ENCODE measurements around the gene RNF208.

The RNF208 gene

GRCh38 chr9:137222190-137223077, at the start of gene RNF208:
Gene RNF208, minus strand, starts transcription at chr9:137222240. Its CDS starts 1,028 bp downstream, at chr9:137221212.
- H3K4me3 ChIP-seq (ENCODE audit: low read length), result peak within 1 kb of the TSS; percentile 56
- H3K4me1 ChIP-seq (ENCODE audit: control insufficient read depth, insufficient read depth, low read length), result peaks cover 65% of the 10 kb centered on the region
- H3K9ac ChIP-seq (ENCODE audit: low read length), result peak within 1 kb of the TSS; percentile 49
- H3K27me3 ChIP-seq (ENCODE audit: control insufficient read depth, insufficient read depth, low read length), result no peaks in the 10 kb centered on the region
- no peaks in the 10 kb centered on the region for H3K9me3 ChIP-seq (ENCODE audit: control insufficient read depth, low read length)
- H3K36me3 ChIP-seq (ENCODE audit: control insufficient read depth, insufficient read depth, low read length), result no peaks in the 10 kb centered on the region

- H3K4me3 ChIP-seq (ENCODE audit: low read length), result no peak overlapping the region
- H3K9me3 ChIP-seq (ENCODE audit: control insufficient read depth, low read length), result no peaks in the 10 kb centered on the region
- peaks cover 51% of the 10 kb centered on the region for H3K4me1 ChIP-seq (ENCODE audit: control insufficient read depth, insufficient read depth, low read length)
- H3K9ac ChIP-seq (ENCODE audit: low read length), result no peak overlapping the region
- H3K36me3 ChIP-seq (ENCODE audit: control insufficient read depth, insufficient read depth, low read length), result peaks cover 6% of the 10 kb centered on the region
- no peaks in the 10 kb centered on the region for H3K27me3 ChIP-seq (ENCODE audit: control insufficient read depth, insufficient read depth, low read length)
Observed at GRCh38 chr9:137271696-137272076, 49.6 kb upstream of the RNF208 start.

DNA sequence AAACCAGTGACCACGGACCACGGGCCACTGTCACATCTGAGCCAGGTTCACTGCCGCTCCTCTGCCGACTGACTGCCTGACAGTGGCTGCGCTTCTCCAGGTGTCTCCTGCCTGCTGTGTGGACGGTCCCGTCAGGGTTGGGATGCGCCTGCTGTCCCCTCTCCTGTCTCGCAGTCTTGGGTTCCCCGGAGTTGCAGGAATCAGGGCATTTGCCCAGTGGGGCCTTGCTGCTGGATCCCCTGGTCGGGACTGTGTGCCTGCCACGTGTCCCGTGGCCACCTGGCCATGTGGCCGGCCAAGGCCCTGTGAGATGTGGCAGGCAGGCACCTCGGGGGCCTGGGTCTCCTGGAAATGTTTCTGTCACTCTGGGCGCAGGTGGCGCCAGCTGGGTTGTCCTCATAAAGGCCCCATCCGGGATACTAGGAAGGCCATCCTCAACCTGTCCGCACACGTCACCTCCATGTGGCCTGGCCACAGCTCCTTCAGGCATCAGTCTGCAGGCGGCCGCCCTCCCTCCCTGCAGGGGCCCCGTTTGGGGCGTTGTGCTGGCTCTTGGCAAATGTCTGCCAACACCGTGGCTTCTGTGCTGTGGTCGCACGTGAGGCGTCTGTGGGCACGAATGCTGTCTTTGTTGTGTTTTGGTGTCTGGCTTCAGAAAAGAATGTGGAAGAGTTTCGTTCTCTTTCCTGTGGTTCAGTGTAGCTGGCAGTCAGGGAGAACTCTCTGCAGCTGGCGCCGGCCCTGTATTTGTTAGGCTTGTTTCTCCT, 49.1 kb upstream of the RNF208 start:
- Histone ChIP-seq H3K27me3 (ENCODE audit: control insufficient read depth, insufficient read depth, low read length) (no peaks in the 10 kb centered on the region), H3K36me3 (ENCODE audit: control insufficient read depth, insufficient read depth, low read length) (peaks cover 6% of the 10 kb centered on the region), H3K9ac (ENCODE audit: low read length) (no peak overlapping the region), H3K4me3 (ENCODE audit: low read length) (no peak overlapping the region), H3K4me1 (ENCODE audit: control insufficient read depth, insufficient read depth, low read length) (peaks cover 45% of the 10 kb centered on the region), H3K9me3 (ENCODE audit: control insufficient read depth, low read length) (no peaks in the 10 kb centered on the region)

DNA sequence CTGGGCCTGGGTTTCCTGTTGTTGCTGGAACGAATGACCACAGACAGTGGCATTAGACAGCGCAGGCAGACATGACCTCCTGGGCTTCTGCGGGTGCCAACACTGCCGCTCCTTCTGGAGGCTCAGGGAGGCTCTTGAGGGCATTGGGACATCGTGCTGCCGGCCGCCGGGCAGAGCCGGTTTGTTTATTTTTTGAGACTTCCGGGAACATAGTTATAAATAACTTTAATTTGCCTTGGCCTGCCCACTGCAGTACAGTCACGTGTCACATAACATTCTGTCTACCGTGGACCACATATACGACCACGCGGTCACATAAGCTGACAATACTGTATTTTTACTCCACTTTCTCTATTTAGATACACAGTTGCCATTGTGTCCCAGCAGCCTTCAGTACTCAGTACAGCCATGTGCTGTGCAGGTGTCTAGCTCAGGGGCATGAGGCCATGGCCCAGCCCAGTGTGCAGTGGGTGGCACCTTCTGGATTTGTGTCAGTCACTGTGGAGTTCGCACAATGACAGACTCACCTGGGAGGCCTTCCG, 47.3 kb upstream of the RNF208 start:
- Histone ChIP-seq H3K36me3 (ENCODE audit: control insufficient read depth, insufficient read depth, low read length) (peaks cover 6% of the 10 kb centered on the region), H3K27me3 (ENCODE audit: control insufficient read depth, insufficient read depth, low read length) (no peaks in the 10 kb centered on the region), H3K4me3 (ENCODE audit: low read length) (no peak overlapping the region), H3K9me3 (ENCODE audit: control insufficient read depth, low read length) (no peaks in the 10 kb centered on the region), H3K9ac (ENCODE audit: low read length) (peak overlapping the region; percentile 7), H3K4me1 (ENCODE audit: control insufficient read depth, insufficient read depth, low read length) (peaks cover 29% of the 10 kb centered on the region)

DNA sequence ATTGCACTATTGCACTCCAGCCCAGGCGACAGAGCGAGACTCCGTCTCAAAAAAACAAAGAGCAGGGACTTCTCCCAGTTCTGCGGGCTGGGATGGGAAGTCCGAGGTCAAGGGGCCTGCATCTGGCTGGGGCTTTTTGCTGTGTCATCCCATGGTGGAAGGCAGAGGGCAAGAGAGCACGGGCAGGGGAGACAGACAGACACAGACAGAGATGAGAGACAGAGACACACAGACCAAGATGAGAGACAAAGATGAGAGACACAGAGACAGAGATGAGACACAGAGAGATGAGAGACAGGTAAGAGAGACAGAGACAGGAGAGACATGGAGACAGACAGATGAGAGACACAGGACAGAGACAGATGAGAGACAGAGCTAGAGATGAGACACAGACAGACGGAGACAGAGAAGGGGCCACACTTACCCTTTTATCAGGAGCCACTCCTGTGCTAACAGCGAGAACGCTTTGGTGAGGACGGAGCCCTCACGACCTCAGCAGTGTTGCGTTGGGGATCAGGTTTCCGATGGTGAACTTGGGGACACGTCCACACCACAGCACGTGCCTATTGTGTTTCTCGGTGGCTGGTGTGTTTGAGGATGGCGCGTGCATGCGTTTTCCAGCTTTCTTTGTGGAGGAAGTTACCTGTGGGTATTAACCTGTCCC, 46.6 kb upstream of the RNF208 start:
- H3K9me3 ChIP-seq (ENCODE audit: control insufficient read depth, low read length), result no peaks in the 10 kb centered on the region
- H3K27me3 ChIP-seq (ENCODE audit: control insufficient read depth, insufficient read depth, low read length), result no peaks in the 10 kb centered on the region
- peak overlapping the region; percentile 7 for H3K9ac ChIP-seq (ENCODE audit: low read length)
- peaks cover 7% of the 10 kb centered on the region for H3K36me3 ChIP-seq (ENCODE audit: control insufficient read depth, insufficient read depth, low read length)
- H3K4me1 ChIP-seq (ENCODE audit: control insufficient read depth, insufficient read depth, low read length), result peaks cover 23% of the 10 kb centered on the region
- no peak overlapping the region for H3K4me3 ChIP-seq (ENCODE audit: low read length)

DNA sequence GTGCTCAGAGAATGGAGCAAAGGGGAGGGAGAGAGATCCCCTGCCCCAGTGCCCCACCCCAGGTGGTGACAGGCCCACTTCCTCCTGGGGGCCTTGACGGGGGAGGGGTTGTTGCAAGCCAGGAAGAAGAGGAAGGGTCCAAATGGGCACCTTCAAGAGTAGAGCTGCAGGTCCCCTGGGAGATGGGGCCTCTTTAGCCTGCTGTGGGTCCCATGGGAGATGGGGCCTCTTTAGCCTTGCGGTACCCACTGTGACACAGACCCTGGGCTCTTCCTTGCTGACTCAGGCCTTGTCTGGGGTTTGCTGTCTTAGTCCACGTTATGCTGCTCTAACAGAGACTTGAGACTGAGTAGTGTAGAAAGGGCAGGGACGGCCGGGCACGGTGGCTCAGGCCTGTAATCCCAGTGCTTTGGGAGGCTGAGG, 45.9 kb upstream of the RNF208 start:
- Histone ChIP-seq H3K36me3 (ENCODE audit: control insufficient read depth, insufficient read depth, low read length) (peaks cover 10% of the 10 kb centered on the region), H3K9me3 (ENCODE audit: control insufficient read depth, low read length) (no peaks in the 10 kb centered on the region), H3K4me1 (ENCODE audit: control insufficient read depth, insufficient read depth, low read length) (peaks cover 22% of the 10 kb centered on the region), H3K27me3 (ENCODE audit: control insufficient read depth, insufficient read depth, low read length) (no peaks in the 10 kb centered on the region), H3K9ac (ENCODE audit: low read length) (no peak overlapping the region), H3K4me3 (ENCODE audit: low read length) (no peak overlapping the region)

DNA sequence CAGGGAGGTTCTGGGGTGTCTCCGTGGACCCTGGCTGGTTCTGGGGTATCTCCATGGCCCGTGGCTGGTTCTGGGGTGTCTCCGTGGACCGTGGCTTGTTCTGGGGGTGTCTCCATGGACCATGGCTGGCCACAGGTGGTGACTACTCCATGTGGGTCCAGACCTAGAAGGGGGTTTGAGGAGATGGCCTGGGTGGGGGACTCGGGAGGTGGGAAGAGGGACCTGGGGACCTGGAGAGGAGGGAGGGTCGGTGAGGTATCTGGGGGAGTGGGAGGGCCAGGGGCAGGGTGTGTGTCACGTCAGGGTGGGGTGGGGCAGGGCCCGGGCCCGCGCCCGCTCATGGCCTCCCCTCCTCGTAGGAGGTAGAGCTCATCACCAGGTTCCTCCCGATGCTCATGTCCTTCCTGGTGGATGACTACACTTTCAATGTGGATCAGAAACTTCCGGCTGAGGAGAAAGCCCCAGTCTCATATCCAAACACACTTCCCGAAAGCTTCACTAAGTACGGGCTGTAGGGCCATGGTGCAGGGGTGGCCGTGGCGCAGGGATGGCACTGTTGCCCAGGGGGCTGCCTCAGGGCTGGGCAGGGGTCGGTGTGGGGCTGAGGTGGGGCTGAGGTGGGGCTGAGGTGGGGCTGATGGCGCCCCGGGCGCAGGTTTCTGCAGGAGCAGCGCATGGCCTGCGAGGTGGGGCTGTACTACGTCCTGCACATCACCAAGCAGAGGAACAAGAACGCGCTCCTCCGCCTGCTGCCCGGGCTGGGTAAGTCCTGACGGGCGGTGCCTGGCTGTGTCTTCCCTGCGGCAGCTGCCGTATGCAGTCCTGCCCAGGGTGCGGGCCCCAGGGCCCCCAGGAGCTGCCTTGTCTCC, 44.8 kb upstream of the RNF208 start:
- no peaks in the 10 kb centered on the region for H3K9me3 ChIP-seq (ENCODE audit: control insufficient read depth, low read length)
- peaks cover 5% of the 10 kb centered on the region for H3K36me3 ChIP-seq (ENCODE audit: control insufficient read depth, insufficient read depth, low read length)
- H3K9ac ChIP-seq (ENCODE audit: low read length), result no peak overlapping the region
- H3K27me3 ChIP-seq (ENCODE audit: control insufficient read depth, insufficient read depth, low read length), result no peaks in the 10 kb centered on the region
- H3K4me1 ChIP-seq (ENCODE audit: control insufficient read depth, insufficient read depth, low read length), result peaks cover 22% of the 10 kb centered on the region
- no peak overlapping the region for H3K4me3 ChIP-seq (ENCODE audit: low read length)

- H3K4me1 ChIP-seq (ENCODE audit: control insufficient read depth, insufficient read depth, low read length), result peaks cover 22% of the 10 kb centered on the region
- H3K9me3 ChIP-seq (ENCODE audit: control insufficient read depth, low read length), result no peaks in the 10 kb centered on the region
- H3K9ac ChIP-seq (ENCODE audit: low read length), result no peak overlapping the region
- peaks cover 4% of the 10 kb centered on the region for H3K36me3 ChIP-seq (ENCODE audit: control insufficient read depth, insufficient read depth, low read length)
- no peak overlapping the region for H3K4me3 ChIP-seq (ENCODE audit: low read length)
- no peaks in the 10 kb centered on the region for H3K27me3 ChIP-seq (ENCODE audit: control insufficient read depth, insufficient read depth, low read length)
Observed at GRCh38 chr9:137266162-137266527, 44.1 kb upstream of the RNF208 start.

- Histone ChIP-seq H3K27me3 (ENCODE audit: control insufficient read depth, insufficient read depth, low read length) (no peaks in the 10 kb centered on the region), H3K4me3 (ENCODE audit: low read length) (no peak overlapping the region), H3K9ac (ENCODE audit: low read length) (no peak overlapping the region), H3K4me1 (ENCODE audit: control insufficient read depth, insufficient read depth, low read length) (peaks cover 22% of the 10 kb centered on the region), H3K36me3 (ENCODE audit: control insufficient read depth, insufficient read depth, low read length) (peaks cover 4% of the 10 kb centered on the region), H3K9me3 (ENCODE audit: control insufficient read depth, low read length) (no peaks in the 10 kb centered on the region)
Observed at GRCh38 chr9:137265496-137266161, 43.6 kb upstream of the RNF208 start.

DNA sequence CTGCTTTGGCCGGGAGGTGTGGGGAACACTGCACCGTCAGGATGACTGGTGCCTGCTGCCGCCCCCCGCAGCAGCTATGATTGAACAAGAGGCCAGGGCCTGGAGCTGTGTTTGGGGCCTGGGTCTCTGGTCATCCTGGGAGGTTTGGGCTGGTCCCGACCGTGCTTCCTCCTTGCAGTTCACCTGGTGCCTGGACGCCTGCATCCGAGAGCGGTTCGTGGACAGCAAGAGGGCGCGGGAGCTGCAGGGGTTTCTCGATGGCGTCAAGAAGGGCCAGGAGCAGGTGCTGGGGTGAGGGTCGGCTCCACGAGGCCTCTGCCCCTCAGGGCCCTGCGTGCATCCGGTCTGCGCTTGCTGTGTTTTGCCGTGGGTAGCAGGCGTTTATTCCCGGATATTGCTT, 42.0 kb upstream of the RNF208 start:
- Histone ChIP-seq H3K4me3 (ENCODE audit: low read length) (no peak overlapping the region), H3K4me1 (ENCODE audit: control insufficient read depth, insufficient read depth, low read length) (peaks cover 13% of the 10 kb centered on the region), H3K9me3 (ENCODE audit: control insufficient read depth, low read length) (no peaks in the 10 kb centered on the region), H3K9ac (ENCODE audit: low read length) (no peak overlapping the region), H3K36me3 (ENCODE audit: control insufficient read depth, insufficient read depth, low read length) (peaks cover 4% of the 10 kb centered on the region), H3K27me3 (ENCODE audit: control insufficient read depth, insufficient read depth, low read length) (no peaks in the 10 kb centered on the region)

- Histone ChIP-seq H3K4me1 (ENCODE audit: control insufficient read depth, insufficient read depth, low read length) (peaks cover 8% of the 10 kb centered on the region), H3K4me3 (ENCODE audit: low read length) (no peak overlapping the region), H3K27me3 (ENCODE audit: control insufficient read depth, insufficient read depth, low read length) (no peaks in the 10 kb centered on the region), H3K36me3 (ENCODE audit: control insufficient read depth, insufficient read depth, low read length) (peaks cover 4% of the 10 kb centered on the region), H3K9me3 (ENCODE audit: control insufficient read depth, low read length) (no peaks in the 10 kb centered on the region), H3K9ac (ENCODE audit: low read length) (no peak overlapping the region)
Observed at GRCh38 chr9:137263506-137263905, 41.5 kb upstream of the RNF208 start.

Measured in mucosa of stomach (tissue), 1 donor.